Endothelial cell (in vitro differentiated cells): ENCODE data around the gene CYP39A1. TPM values are rescaled to one million over a fixed set of nuclear protein-coding genes. Genes with fewer than 3 reads are reported as not detected.

ENCODE experiments used
- DNase-seq: peaks from one replicate; pipeline ENCODE4 v3.0.0; 2021; ENCODE audit warnings: low spot score
- H3K27ac Mint-ChIP-seq: one replicate; pipeline ENCODE4 v1.8.0; 2021; ENCODE audit warnings: mixed read lengths, inconsistent platforms; ENCODE audit not compliant: unreplicated experiment
- H3K27me3 Mint-ChIP-seq: one replicate; pipeline ENCODE4 v1.8.0; 2021; ENCODE audit warnings: mild to moderate bottlenecking, moderate library complexity, mixed read lengths, inconsistent platforms; ENCODE audit not compliant: unreplicated experiment
- H3K36me3 Mint-ChIP-seq: one replicate; pipeline ENCODE4 v1.8.0; 2021; ENCODE audit warnings: mild to moderate bottlenecking, low read depth, mixed read lengths, inconsistent platforms; ENCODE audit not compliant: unreplicated experiment
- H3K4me1 Mint-ChIP-seq: one replicate; pipeline ENCODE4 v1.8.0; 2021; ENCODE audit warnings: mild to moderate bottlenecking, mixed read lengths, inconsistent platforms; ENCODE audit not compliant: unreplicated experiment
- H3K4me3 Mint-ChIP-seq: one replicate; pipeline ENCODE4 v1.8.0; 2021; ENCODE audit warnings: mild to moderate bottlenecking, mixed read lengths, inconsistent platforms; ENCODE audit not compliant: unreplicated experiment
- H3K9me3 Mint-ChIP-seq: one replicate; pipeline ENCODE4 v1.8.0; 2021; ENCODE audit warnings: mixed read lengths, inconsistent platforms; ENCODE audit not compliant: unreplicated experiment
- CTCF ChIP-seq: fragments of 200-600 bp; sonication (generic); IDR thresholded peaks from one replicate; pipeline ENCODE4 v1.5.0; 2021; ENCODE audit warnings: antibody characterized with exemption; ENCODE audit not compliant: unreplicated experiment
- total RNA-seq: library from RNA; stranded (reverse); fragmentation: NEBNext Ultra II Directional; extraction: Animal tissue kit (Norgen Biotek cat#: 25700); gene quantifications from one replicate; pipeline ENCODE4 v1.2.1, GENCODE V29; 2021; ENCODE audit not compliant: unreplicated experiment

The CYP39A1 gene
- total RNA-seq, 1 donor from 2014 or later = 2.5 TPM

- TF ChIP-seq CTCF = no peak
- H3K9me3 Mint-ChIP-seq = no peaks in the 10 kb centered on the region
- peaks cover 14% of the 10 kb centered on the region for H3K4me1 Mint-ChIP-seq
- no peaks in the 10 kb centered on the region for H3K36me3 Mint-ChIP-seq
- no peak for DNase-seq
- no peak overlapping the region for H3K4me3 Mint-ChIP-seq
- H3K27ac Mint-ChIP-seq = no peak overlapping the region
- peaks cover 2% of the 10 kb centered on the region for H3K27me3 Mint-ChIP-seq
These were observed 151.2 kb downstream of the CYP39A1 start for GRCh38 chr6:46501136-46502089.

- TF ChIP-seq CTCF = no peak
- Mint-ChIP-seq H3K27ac (no peak overlapping the region), H3K27me3 (peaks cover 2% of the 10 kb centered on the region), H3K4me3 (no peak overlapping the region), H3K9me3 (no peaks in the 10 kb centered on the region), H3K36me3 (no peaks in the 10 kb centered on the region), H3K4me1 (peaks cover 12% of the 10 kb centered on the region)
- no peak for DNase-seq
These were observed 152.2 kb downstream of the CYP39A1 start for GRCh38 chr6:46500382-46500781.

Other genes with a start within 250 kb of the CYP39A1 start
- 17.0 TPM for gene RCAN2, start 161.4 kb downstream of the CYP39A1 start, total RNA-seq
- gene SLC25A27, start 157 bp upstream of the CYP39A1 start, total RNA-seq = 4.7 TPM
- gene TDRD6, start 35.1 kb upstream of the CYP39A1 start, total RNA-seq = 0.21 TPM
- gene PLA2G7, start 82.6 kb upstream of the CYP39A1 start, total RNA-seq = 0.21 TPM
- gene ANKRD66, start 94.1 kb upstream of the CYP39A1 start, total RNA-seq = not detected
- not detected for gene MEP1A, start 140.6 kb upstream of the CYP39A1 start, total RNA-seq